Measurements from ENCODE around the gene NPL. TPM values are rescaled to one million over a fixed set of nuclear protein-coding genes. Genes with fewer than 3 reads are reported as not detected.

The NPL gene, protein sequence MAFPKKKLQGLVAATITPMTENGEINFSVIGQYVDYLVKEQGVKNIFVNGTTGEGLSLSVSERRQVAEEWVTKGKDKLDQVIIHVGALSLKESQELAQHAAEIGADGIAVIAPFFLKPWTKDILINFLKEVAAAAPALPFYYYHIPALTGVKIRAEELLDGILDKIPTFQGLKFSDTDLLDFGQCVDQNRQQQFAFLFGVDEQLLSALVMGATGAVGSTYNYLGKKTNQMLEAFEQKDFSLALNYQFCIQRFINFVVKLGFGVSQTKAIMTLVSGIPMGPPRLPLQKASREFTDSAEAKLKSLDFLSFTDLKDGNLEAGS
- total RNA-seq: 1 to 10 TPM; 1.1 to 1.7 TPM

DNA sequence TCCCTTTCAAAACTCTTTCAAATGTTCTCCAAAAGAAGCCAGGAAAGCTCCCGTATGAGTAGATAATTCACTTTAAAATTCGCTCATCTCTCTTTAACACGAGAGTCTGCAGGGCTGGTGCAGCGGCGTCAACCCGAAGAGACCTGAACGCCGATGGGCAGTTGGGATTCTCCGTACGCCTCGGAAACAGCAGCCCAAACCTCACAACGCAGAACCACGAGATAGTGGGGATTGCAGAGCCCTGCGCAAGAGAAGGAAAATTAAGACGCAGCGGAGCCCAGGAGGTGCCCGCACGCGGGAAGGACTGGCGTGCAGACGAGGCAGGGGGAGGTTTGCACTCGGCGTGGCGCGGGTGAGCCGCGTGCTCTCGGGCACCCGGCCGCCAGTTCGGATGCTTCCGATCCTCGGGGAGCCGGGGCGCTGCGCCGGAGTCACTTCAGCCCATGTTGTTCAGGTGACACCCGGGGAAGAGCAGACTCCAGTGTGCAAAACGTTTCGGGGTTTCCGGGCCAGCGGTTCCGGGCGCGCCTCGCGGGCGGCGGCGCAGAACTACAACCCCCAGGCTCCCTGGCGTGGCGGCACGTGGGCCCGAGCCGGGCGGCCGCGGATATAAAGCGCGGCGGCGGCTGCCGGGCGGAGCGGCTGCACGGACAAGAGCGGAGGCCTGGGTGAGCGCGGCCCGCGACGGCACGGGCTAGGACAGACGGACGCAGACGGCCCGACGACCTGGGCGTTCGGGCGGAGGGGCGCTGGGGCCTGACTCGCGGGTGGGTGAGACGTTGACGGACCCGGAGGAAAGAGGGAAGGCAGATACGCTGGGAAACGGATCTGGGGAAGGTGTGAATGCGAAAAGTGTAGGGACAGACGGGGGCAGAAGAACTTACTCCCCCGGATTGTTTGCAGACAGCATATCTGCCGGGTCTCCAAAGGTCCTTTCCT is at the start of gene NPL:
TSS of gene NPL (plus strand) at position 636 of the 939 bp plus-strand sequence. CDS start 4,599 bp downstream, outside the sequence.
- ChIA-PET POLR2A (interaction anchor here (0.8 to 1.0 kb wide), 2 partner anchors 50 to 128 kb away, joined by 3 read pairs; no protein-coding TSS in a partner anchor), CTCF (interaction anchor here (1.0 to 16.8 kb wide), 7 partner anchors 8 to 359 kb away, joined by 3 to 899 read pairs (median 4); partner anchors contain the start of genes RGS16 and RNASEL)
- Mint-ChIP-seq H3K4me3 (peak within 1 kb of the TSS; percentile 80), H3K9me3 (ENCODE audit: insufficient read depth) (no peaks in the 10 kb centered on the region), H3K27me3 (ENCODE audit: low read depth) (peaks cover 29% of the 10 kb centered on the region), H3K27ac (peak within 1 kb of the TSS; percentile 68), H3K4me1 (ENCODE audit: low read depth) (peaks cover 12% of the 10 kb centered on the region), H3K36me3 (ENCODE audit: low read depth) (no peaks in the 10 kb centered on the region)
- ATAC-seq (peak; percentile 94), DNase-seq (peak; percentile 89)

DNA sequence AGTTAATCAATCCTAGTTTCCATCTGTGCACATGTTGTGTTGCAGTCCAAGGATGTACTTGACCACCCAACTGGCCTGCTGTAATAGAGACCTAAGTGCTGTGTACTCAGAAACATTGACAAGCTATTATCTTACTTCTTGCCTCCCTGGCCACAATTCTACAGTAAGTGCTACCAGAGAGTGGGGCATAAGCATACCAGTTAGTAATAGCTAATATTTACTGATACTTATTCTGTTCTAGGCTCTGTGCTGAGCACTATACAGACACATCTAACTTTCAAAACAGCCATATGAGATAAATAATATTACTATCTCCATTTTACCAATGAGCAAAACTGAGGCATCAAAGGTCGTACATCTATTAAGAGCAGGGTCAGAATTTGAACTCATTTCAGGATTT is 49.5 kb upstream of the NPL start:
- POLR2A ChIA-PET: no interaction called here
- CTCF ChIA-PET: no interaction called here
- no peaks in the 10 kb centered on the region for H3K36me3 Mint-ChIP-seq (ENCODE audit: low read depth)
- peaks cover 13% of the 10 kb centered on the region for H3K27me3 Mint-ChIP-seq (ENCODE audit: low read depth)
- no peaks in the 10 kb centered on the region for H3K9me3 Mint-ChIP-seq (ENCODE audit: insufficient read depth)
- ATAC-seq (no peak), DNase-seq (no peak)
- H3K4me3 Mint-ChIP-seq: no peak overlapping the region
- H3K27ac Mint-ChIP-seq: no peak overlapping the region
- H3K4me1 Mint-ChIP-seq (ENCODE audit: low read depth): no peaks in the 10 kb centered on the region

DNA sequence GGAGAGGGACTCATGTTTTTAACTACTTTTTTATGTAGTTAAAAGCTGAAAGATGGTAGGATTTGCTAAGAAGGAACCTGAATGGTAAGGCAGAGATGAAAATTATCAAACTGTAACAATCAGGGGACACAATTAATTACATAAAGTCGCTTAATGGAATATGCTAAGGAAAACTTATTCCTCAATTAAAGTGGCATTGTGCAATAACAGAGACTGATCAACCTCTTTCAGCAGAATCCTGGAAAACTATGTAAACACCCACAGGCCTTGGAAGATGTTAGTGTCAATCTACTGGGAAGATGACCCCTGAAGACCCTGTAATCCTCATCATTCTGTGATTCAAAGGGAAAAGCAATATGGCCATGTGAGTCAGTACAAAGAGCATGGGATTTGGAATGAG is 46.8 kb upstream of the NPL start:
- peaks cover 23% of the 10 kb centered on the region for H3K27me3 Mint-ChIP-seq (ENCODE audit: low read depth)
- ChIA-PET CTCF (no interaction called here), POLR2A (no interaction called here)
- no peaks in the 10 kb centered on the region for H3K9me3 Mint-ChIP-seq (ENCODE audit: insufficient read depth)
- no peak for ATAC-seq
- no peak for DNase-seq
- no peak overlapping the region for H3K27ac Mint-ChIP-seq
- no peaks in the 10 kb centered on the region for H3K4me1 Mint-ChIP-seq (ENCODE audit: low read depth)
- H3K36me3 Mint-ChIP-seq (ENCODE audit: low read depth): no peaks in the 10 kb centered on the region
- H3K4me3 Mint-ChIP-seq: no peak overlapping the region

DNA sequence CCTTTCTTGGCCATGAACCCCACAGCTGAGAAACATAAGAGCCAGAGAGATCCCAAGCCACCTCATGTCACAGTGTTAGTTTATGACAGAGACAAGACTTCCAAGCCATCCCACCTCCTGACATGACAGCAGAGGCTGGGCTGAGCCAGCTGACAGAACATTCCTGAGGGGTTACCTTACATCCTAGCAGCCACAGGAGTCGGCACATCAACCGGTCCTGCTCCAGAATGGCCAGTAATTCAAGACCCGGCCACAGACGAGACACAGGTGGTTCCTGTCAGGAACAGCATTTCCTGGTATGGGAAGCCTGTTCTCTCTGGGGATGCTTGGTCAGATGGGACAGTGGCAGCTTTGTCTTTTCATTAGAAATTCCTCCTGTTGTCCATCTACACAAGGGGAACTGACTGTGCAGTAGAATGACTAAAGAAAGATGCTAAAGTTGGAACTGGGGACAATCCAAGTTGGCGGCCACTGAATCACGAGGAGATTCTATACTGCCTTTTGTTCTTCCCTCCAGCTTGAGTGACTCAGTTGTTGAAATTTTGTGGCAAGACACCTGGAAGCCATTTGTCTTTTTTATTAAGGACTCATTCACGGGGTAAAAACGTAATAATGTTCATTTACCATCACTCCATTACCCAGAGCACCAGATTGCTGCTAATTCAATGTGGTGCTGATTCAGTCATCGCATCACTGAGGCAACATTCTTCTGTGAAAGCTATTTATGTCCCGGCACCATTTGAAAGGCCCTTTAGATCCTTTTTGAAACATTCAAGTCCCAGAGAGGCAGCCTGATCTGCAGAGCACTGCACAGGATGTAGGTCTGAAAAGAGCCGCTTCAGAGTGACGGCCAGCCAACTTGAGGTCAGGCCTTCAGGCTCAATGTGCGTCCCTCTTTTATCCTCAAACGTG is 37.2 kb upstream of the NPL start:
- CTCF ChIA-PET: no interaction called here

DNA sequence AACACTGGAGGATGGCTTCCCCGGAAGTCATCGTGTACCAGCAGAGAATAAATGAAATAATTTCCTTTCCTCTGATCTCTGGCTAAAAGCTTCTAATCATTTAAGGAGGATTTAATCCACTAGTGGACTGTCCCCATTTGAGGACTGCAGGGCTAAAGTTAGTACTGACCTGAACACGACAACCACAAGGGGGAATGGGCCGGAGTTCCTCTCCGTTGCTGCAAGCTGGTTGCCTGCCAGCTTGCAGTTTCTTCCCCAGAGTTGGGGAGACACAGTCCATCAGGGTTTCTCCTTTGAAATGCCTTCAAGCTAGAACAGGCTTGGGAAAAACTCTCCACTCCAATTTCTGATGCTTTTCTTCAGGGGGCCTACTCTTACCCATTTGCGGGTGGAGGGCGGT is 35.5 kb upstream of the NPL start:
- Mint-ChIP-seq H3K4me1 (ENCODE audit: low read depth) (no peaks in the 10 kb centered on the region), H3K9me3 (ENCODE audit: insufficient read depth) (no peaks in the 10 kb centered on the region), H3K36me3 (ENCODE audit: low read depth) (no peaks in the 10 kb centered on the region), H3K4me3 (no peak overlapping the region), H3K27me3 (ENCODE audit: low read depth) (peaks cover 15% of the 10 kb centered on the region), H3K27ac (no peak overlapping the region)
- ChIA-PET CTCF (interaction anchor here (2.2 kb wide), 1 partner anchor 28 kb away, joined by 8 read pairs; no protein-coding TSS in a partner anchor), POLR2A (no interaction called here)
- no peak for DNase-seq
- no peak for ATAC-seq

More for the DNA sequence above, 37.2 kb upstream of the NPL start:
- Mint-ChIP-seq H3K36me3 (ENCODE audit: low read depth) (no peaks in the 10 kb centered on the region), H3K27ac (no peak overlapping the region), H3K9me3 (ENCODE audit: insufficient read depth) (no peaks in the 10 kb centered on the region), H3K27me3 (ENCODE audit: low read depth) (peaks cover 23% of the 10 kb centered on the region), H3K4me1 (ENCODE audit: low read depth) (no peaks in the 10 kb centered on the region), H3K4me3 (no peak overlapping the region)
- no peak for ATAC-seq
- no peak for DNase-seq
- POLR2A ChIA-PET: no interaction called here

DNA sequence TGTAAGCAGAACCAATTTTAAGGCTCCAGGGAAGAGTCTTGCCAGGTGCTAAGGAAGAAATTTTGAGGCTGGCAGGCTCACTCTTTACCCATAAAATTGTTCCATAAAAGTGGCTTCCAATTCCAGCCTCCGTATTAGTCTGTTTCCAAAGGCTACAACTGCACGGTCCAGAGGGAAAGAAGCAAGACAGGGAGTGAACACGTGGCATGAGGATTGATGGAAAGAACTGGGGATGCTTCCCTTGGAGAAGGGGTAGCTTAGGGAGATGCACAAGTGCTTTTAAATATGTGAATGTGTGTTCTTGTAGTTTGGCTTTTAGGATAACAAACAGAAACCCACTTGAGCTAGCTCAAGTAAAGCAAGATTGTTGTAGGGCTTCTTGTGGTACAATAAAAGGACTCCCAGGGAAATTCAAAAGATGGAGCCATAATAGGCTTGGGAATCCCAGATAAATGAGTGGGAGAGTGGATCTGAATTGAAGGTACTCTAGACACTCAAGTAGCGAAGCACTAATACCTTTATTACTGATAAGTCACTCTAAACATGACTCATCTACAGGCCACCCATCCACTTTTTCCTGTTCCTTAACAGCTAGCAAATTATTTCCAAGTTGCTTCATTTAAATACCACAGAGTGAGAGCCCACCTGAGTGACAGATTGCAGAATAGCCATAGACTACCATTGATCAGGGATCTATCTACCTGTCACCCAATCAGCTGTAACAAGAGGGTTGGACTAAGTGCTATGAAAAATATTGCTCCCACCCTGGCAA is 34.8 kb upstream of the NPL start:
- H3K9me3 Mint-ChIP-seq (ENCODE audit: insufficient read depth): no peaks in the 10 kb centered on the region
- peaks cover 12% of the 10 kb centered on the region for H3K27me3 Mint-ChIP-seq (ENCODE audit: low read depth)
- no peak for DNase-seq
- no peak for ATAC-seq
- ChIA-PET POLR2A (no interaction called here), CTCF (interaction anchor here (2.2 kb wide), 1 partner anchor 28 kb away, joined by 8 read pairs; no protein-coding TSS in a partner anchor)
- no peak overlapping the region for H3K27ac Mint-ChIP-seq
- H3K4me1 Mint-ChIP-seq (ENCODE audit: low read depth): no peaks in the 10 kb centered on the region
- no peak overlapping the region for H3K4me3 Mint-ChIP-seq
- no peaks in the 10 kb centered on the region for H3K36me3 Mint-ChIP-seq (ENCODE audit: low read depth)

DNA sequence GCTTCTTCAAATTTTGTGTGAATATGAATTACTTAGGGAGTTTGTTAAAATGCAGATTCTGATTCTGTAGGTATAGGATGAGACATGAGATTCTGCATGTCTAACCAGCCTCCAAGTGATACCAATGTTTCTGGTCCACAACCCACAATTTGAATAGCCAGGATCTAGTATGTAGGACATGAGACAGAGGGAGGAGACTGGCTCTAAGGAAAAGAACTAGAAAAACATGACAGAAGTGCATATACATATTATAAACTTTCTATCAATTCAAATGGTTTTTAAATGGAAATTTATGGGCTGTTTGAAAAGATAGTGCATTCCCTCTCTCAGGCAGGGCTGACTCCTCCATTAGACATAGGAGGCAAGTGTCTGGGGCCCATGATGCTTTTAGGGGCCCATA is 33.9 kb upstream of the NPL start:
- Mint-ChIP-seq H3K9me3 (ENCODE audit: insufficient read depth) (no peaks in the 10 kb centered on the region), H3K27ac (no peak overlapping the region), H3K36me3 (ENCODE audit: low read depth) (no peaks in the 10 kb centered on the region), H3K27me3 (ENCODE audit: low read depth) (peaks cover 10% of the 10 kb centered on the region), H3K4me1 (ENCODE audit: low read depth) (no peaks in the 10 kb centered on the region), H3K4me3 (no peak overlapping the region)
- DNase-seq (no peak), ATAC-seq (no peak)
- ChIA-PET POLR2A (no interaction called here), CTCF (no interaction called here)

DNA sequence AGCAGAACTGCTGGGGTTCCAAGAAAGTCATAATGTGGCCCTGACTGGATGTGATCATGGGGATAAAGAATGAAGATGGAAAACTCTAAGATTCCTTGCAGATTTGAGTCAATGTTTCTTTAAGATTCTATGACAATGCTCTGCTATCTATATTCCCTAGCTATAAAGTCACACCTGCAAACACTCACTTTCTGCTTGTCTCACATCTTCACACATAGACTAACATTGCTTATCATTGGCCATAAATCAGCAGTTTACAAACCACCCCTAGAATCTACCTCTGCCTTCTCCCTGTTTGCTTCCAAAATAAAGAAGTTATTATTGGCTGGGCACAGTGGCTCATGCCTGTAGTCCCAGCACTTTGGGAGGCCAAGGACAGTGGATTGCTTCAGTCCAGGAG is 33.1 kb upstream of the NPL start:
- ATAC-seq: no peak
- Mint-ChIP-seq H3K27me3 (ENCODE audit: low read depth) (peaks cover 6% of the 10 kb centered on the region), H3K36me3 (ENCODE audit: low read depth) (no peaks in the 10 kb centered on the region), H3K27ac (no peak overlapping the region), H3K4me1 (ENCODE audit: low read depth) (no peaks in the 10 kb centered on the region), H3K9me3 (ENCODE audit: insufficient read depth) (no peaks in the 10 kb centered on the region), H3K4me3 (no peak overlapping the region)
- POLR2A ChIA-PET: no interaction called here
- CTCF ChIA-PET: no interaction called here
- no peak for DNase-seq

DNA sequence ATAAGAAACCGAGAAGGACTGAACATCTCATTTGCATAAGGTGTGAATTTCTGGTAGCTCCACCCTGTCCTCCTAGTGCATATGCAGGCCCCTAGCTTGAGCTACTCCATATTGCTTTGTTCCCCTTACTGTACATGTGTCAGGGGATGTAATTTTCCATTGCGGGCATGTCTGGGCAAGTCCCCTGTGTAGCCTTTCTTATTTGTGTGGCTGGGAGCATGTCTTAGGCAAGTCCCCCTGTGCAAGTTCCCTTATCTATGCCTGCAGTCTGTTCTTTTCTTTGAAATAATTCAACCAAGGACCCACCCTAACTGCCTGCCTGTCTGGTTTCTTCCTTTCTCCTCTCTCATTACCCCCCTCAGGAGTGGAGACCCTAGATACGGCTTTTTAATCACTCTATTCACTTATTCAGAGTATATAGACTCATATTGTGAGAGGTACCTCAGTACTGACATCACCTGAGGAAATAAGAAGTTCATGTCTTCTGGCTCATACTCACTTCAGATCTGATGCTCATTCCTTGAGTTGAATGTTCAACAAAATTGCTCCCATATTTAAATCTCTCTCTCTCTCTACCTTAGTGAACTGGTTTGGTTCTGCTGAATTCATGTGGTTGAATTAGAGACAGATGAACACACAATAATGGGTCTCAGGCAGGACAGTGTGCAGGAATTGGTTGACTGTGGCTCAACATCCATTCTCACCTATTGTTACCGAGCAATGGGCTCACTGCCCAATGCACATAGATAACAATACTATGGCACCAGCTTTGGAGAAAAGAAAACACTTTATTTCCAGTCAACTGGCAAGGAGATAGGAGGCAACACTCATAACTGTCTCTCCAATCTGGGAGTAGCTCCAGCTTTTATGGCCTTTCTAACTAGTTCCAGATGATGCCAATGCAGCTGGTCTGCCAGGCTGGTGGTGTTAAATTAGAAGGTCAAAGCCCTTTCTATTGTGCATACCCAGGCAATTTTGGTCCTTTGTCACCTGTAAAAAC is 27.9 kb upstream of the NPL start:
- ChIA-PET CTCF (interaction anchor here (1.0 to 3.5 kb wide), 3 partner anchors 21 to 162 kb away, joined by 3 to 12 read pairs (median 3); no protein-coding TSS in a partner anchor), POLR2A (interaction anchor here (0.5 kb wide), 1 partner anchor 114 kb away, joined by 3 read pairs; no protein-coding TSS in a partner anchor)
- H3K4me3 Mint-ChIP-seq: no peak overlapping the region
- H3K27me3 Mint-ChIP-seq (ENCODE audit: low read depth): peaks cover 17% of the 10 kb centered on the region
- ATAC-seq (no peak), DNase-seq (no peak)
- H3K4me1 Mint-ChIP-seq (ENCODE audit: low read depth): no peaks in the 10 kb centered on the region
- H3K9me3 Mint-ChIP-seq (ENCODE audit: insufficient read depth): no peaks in the 10 kb centered on the region
- peaks cover 3% of the 10 kb centered on the region for H3K36me3 Mint-ChIP-seq (ENCODE audit: low read depth)
- no peak overlapping the region for H3K27ac Mint-ChIP-seq

DNA sequence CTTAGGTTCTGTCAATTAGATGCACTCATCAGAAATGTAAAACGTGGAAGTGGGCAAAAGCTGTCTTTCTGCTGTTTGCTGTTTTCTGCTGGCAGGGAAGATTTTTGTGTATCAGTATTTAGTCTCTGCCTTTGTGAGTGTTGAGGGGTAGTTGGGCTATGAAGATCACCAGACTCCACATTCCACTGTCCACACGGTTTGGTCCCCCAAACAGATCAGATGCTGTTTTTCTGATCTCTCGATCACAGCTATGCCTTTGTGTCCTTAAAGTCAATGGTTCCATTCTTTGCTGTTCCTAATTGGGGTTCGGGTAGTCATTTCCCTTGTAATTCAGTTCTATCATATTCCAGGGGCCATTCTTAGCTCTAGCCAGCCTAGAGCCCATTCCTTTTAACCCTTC is 27.0 kb upstream of the NPL start:
- Mint-ChIP-seq H3K27ac (no peak overlapping the region), H3K4me1 (ENCODE audit: low read depth) (no peaks in the 10 kb centered on the region), H3K27me3 (ENCODE audit: low read depth) (peaks cover 17% of the 10 kb centered on the region), H3K9me3 (ENCODE audit: insufficient read depth) (no peaks in the 10 kb centered on the region), H3K4me3 (no peak overlapping the region), H3K36me3 (ENCODE audit: low read depth) (peaks cover 3% of the 10 kb centered on the region)
- ChIA-PET POLR2A (no interaction called here), CTCF (interaction anchor here (1.0 to 3.5 kb wide), 3 partner anchors 20 to 163 kb away, joined by 3 to 12 read pairs (median 3); no protein-coding TSS in a partner anchor)
- ATAC-seq (no peak), DNase-seq (no peak)

Measured in activated CD8-positive, alpha-beta T cell treated with anti-CD3 and anti-CD28 coated beads, Interleukin-2, amount 10 ng/mL, durations not matched to agents 7 days and 5 days (primary cell).